ENCODE results near the gene MFAP3.
"Not testable (repeated sequence)": the region's sequence is repeated elsewhere in the genome, so short reads cannot be mapped to it uniquely, and the experiment has no call there.

The MFAP3 gene

GRCh38 chr5:154059039-154059430, 20.3 kb downstream of the MFAP3 start:
- H3K4me3 ChIP-seq (replicated peaks; ENCODE audit: low read depth, low read length), result no peak overlapping the region
- no peak for DNase-seq (ENCODE audit: extremely low read depth, low read depth)
- TF ChIP-seq CTCF (IDR thresholded peaks at IDR 0.05; ENCODE audit: low read depth, low read length, missing control alignments), result no peak

GRCh38 chr5:154059583-154059982, 20.8 kb downstream of the MFAP3 start:
- TF ChIP-seq CTCF (IDR thresholded peaks at IDR 0.05; ENCODE audit: low read depth, low read length, missing control alignments), result no peak
- no peak overlapping the region for H3K4me3 ChIP-seq (replicated peaks; ENCODE audit: low read depth, low read length)
- DNase-seq (ENCODE audit: extremely low read depth, low read depth), result no peak

GRCh38 chr5:154060606-154061005, 21.8 kb downstream of the MFAP3 start:
- TF ChIP-seq CTCF (IDR thresholded peaks at IDR 0.05; ENCODE audit: low read depth, low read length, missing control alignments), result no peak
- no peak for DNase-seq (ENCODE audit: extremely low read depth, low read depth)
- H3K4me3 ChIP-seq (replicated peaks; ENCODE audit: low read depth, low read length), result no peak overlapping the region

- no peak for DNase-seq (ENCODE audit: extremely low read depth, low read depth)
- H3K4me3 ChIP-seq (replicated peaks; ENCODE audit: low read depth, low read length), result no peak overlapping the region
- TF ChIP-seq CTCF (IDR thresholded peaks at IDR 0.05; ENCODE audit: low read depth, low read length, missing control alignments), result no peak
Observed at GRCh38 chr5:154063372-154063771, 24.6 kb downstream of the MFAP3 start.

- no peak for TF ChIP-seq CTCF (IDR thresholded peaks at IDR 0.05; ENCODE audit: low read depth, low read length, missing control alignments)
- DNase-seq (ENCODE audit: extremely low read depth, low read depth), result no peak
Observed at GRCh38 chr5:154065971-154066370, 27.2 kb downstream of the MFAP3 start.

GRCh38 chr5:154069854-154070253, 31.1 kb downstream of the MFAP3 start:
- not testable (repeated sequence) for DNase-seq (ENCODE audit: extremely low read depth, low read depth); H3K4me3 ChIP-seq (replicated peaks; ENCODE audit: low read depth, low read length)

More at GRCh38 chr5:154065971-154066370, 27.2 kb downstream of the MFAP3 start:
- H3K4me3 ChIP-seq (replicated peaks; ENCODE audit: low read depth, low read length), result no peak overlapping the region

GRCh38 chr5:154071799-154072413, 33.1 kb downstream of the MFAP3 start:
- no peak for TF ChIP-seq CTCF (IDR thresholded peaks at IDR 0.05; ENCODE audit: low read depth, low read length, missing control alignments)
- DNase-seq (ENCODE audit: extremely low read depth, low read depth), result no peak
- H3K4me3 ChIP-seq (replicated peaks; ENCODE audit: low read depth, low read length), result no peak overlapping the region
